Measurements from ENCODE around the gene SGIP1.

The SGIP1 gene

DNA sequence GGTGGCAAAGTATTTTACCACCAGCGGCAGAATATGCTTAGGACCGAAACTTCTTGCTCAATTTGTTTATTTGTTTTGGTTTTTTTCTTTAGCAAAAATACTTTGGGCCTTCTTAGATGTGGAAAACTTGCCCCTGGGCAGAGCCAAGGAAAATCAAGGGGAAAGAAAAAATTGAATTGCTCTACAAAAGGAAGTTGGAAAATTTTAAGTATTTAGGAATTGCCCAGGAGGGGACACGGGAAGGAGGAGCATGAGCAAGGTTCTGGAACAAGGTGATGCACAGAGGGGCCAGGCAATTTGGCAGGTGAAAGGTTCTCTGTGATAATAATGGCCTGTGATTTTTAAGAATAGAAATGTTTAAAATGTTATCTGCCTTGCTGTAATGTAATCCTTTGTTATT, 28.6 kb downstream of the SGIP1 start:
- H3K4me3 ChIP-seq (ENCODE audit: low read length), result no peak overlapping the region
- no peak for DNase-seq (ENCODE audit: low read depth)
- no peak for TF ChIP-seq CTCF (conservative IDR thresholded peaks at IDR 0.05; ENCODE audit: low read depth, low read length)

DNA sequence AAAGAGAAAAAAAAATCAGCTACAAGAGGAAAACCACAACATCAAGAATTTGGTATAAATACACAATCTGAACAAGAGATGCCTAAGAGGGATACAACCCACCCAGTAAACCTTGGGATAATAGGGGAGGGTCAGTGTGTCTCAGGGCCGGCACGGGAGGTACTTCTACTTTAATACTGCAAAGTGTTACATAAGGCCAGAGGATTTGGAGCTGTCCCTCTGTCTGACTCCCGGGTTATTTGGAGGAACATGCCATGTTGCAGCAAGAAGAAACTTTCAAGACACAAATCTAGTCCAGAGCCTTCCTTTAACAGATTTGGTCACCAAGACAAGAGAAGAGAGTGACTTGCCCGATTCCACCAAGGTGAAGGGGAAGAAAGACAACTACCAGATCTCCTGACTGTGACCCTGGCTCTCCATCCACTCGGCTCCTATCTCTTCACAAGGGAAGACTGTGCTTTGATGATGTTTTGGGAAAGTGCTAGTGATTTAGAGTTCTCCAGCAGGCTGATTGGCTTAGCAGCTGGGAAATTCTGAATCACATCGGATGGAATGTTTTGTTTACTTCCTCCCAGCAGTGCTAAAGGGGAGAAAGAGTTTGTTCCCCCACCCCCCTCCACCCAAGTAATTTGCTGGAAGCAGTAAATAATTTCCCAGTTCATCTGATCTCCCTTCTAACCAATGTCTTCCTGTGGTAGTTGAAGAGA, 29.3 kb downstream of the SGIP1 start:
- TF ChIP-seq CTCF (conservative IDR thresholded peaks at IDR 0.05; ENCODE audit: low read depth, low read length), result no peak
- DNase-seq (ENCODE audit: low read depth), result no peak

GRCh38 chr1:66563941-66564630, 30.1 kb downstream of the SGIP1 start:
- no peak for TF ChIP-seq CTCF (conservative IDR thresholded peaks at IDR 0.05; ENCODE audit: low read depth, low read length)
- H3K4me3 ChIP-seq (ENCODE audit: low read length), result no peak overlapping the region
- no peak for DNase-seq (ENCODE audit: low read depth)

More for the DNA sequence above, 29.3 kb downstream of the SGIP1 start:
- H3K4me3 ChIP-seq (ENCODE audit: low read length), result peak overlapping the region; percentile 15

DNA sequence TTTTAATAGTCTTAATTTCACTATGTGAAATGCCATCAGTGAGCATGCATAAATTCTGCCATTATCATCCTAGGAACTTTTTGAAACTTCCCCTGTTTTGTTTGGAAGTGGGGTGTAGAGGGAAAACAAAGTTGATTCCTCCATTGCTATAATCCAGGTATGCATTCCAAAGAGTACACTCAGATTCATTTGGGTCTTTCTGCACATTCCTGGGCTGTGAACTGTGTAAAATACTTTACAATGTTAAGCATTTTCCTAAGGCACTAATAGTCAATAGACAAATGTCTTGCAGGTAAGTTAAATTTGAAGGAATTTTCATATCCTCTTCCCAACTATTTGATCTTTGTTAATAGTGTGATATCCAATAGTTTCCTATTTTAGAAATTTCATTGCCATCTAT, 36.2 kb downstream of the SGIP1 start:
- no peak for DNase-seq (ENCODE audit: low read depth)
- no peak for TF ChIP-seq CTCF (conservative IDR thresholded peaks at IDR 0.05; ENCODE audit: low read depth, low read length)
- no peak overlapping the region for H3K4me3 ChIP-seq (ENCODE audit: low read length)

DNA sequence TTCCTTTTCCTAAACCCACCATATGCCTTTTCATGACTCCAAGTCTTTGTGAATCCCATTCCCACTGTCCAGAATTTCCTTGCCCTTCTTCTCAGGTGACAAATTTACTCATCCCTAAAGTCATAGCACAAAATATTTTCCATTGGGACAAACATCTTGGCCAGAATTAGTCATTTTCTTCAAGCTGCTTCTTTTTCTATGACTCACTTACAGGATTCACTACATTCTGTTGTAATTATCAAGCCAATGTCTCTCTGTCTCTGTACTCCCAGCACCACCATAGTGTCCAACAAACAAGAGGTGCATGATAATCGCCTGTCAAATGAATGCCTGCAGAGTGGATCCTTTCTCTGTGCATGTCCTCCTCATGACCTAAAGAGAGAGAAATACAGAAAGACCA, 37.8 kb downstream of the SGIP1 start:
- no peak for DNase-seq (ENCODE audit: low read depth)
- no peak overlapping the region for H3K4me3 ChIP-seq (ENCODE audit: low read length)

DNA sequence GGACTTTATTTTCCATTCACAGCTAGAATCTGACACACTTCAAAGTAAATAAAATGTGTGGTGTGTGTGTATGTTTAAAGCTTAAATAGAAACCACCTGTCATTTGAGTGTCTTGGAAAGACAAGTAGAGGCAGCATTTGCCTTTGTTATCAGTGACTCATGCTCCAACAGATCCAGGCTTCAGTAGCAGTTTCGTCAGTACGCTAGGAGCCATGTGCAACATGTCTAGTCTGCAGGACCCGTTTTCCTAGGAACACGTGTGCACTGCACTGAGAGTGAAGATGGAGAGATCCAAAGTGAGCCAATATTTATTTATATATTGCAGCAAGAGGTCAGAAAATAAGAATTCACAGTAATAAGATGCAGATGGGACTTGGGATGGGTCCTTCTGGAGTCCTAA, 41.8 kb downstream of the SGIP1 start:
- no peak overlapping the region for H3K4me3 ChIP-seq (ENCODE audit: low read length)
- TF ChIP-seq CTCF (conservative IDR thresholded peaks at IDR 0.05; ENCODE audit: low read depth, low read length), result no peak
- DNase-seq (ENCODE audit: low read depth), result no peak

More for the DNA sequence above, 37.8 kb downstream of the SGIP1 start:
- TF ChIP-seq CTCF (conservative IDR thresholded peaks at IDR 0.05; ENCODE audit: low read depth, low read length), result no peak

DNA sequence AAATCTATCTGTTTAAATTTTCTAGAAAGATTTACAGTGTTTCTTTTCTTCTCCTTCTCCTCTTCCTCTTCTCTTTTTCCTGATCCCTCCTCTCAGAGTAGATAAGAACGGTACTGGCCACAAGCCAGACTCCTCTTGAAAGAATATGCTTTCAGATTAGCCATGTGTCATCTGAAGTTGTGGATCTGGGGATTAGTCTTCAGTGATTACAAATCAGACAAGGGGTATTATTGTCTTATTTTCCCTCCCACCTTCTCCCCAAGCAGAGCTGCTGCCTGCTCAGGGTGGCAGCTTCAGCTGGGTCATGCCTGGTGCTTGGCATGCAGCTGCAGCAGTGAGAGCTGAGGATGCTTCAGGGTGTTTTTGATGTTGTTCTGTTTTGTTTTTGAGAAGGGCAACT, 42.7 kb downstream of the SGIP1 start:
- no peak for TF ChIP-seq CTCF (conservative IDR thresholded peaks at IDR 0.05; ENCODE audit: low read depth, low read length)
- peak; percentile 52 for DNase-seq (ENCODE audit: low read depth)
- H3K4me3 ChIP-seq (ENCODE audit: low read length), result no peak overlapping the region

All from retinal pigment epithelial cell (primary cell).